ENCODE measurements around the gene DENND2A.

DNA sequence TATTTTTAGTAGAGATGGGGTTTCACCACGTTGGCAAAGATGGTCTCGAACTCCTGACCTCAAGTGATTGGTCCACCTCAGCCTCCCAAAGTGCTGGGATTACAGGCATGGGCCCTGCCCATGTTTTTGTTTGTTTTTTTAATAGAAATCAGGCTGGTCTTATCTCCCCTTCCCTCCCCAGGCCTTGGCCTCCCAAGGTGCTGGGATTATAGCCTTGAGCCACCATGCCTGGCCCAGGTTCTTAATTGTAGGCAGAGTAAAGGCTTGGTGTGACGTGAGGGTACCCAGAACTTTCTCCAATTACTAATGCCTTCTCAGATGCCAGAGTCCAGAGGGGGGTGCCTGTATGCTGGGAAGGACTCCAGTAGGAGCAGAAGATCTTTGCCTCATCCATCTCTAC is 156.1 kb downstream of the DENND2A start:
- TF ChIP-seq, protein P1, sequence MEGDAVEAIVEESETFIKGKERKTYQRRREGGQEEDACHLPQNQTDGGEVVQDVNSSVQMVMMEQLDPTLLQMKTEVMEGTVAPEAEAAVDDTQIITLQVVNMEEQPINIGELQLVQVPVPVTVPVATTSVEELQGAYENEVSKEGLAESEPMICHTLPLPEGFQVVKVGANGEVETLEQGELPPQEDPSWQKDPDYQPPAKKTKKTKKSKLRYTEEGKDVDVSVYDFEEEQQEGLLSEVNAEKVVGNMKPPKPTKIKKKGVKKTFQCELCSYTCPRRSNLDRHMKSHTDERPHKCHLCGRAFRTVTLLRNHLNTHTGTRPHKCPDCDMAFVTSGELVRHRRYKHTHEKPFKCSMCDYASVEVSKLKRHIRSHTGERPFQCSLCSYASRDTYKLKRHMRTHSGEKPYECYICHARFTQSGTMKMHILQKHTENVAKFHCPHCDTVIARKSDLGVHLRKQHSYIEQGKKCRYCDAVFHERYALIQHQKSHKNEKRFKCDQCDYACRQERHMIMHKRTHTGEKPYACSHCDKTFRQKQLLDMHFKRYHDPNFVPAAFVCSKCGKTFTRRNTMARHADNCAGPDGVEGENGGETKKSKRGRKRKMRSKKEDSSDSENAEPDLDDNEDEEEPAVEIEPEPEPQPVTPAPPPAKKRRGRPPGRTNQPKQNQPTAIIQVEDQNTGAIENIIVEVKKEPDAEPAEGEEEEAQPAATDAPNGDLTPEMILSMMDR (IDR thresholded peaks at IDR 0.05; ENCODE audit: insufficient read depth, low read length): no peak
- TF ChIP-seq POLR2AphosphoS5 (IDR thresholded peaks at IDR 0.05; ENCODE audit: low read depth): no peak
- TF ChIP-seq, protein P2, sequence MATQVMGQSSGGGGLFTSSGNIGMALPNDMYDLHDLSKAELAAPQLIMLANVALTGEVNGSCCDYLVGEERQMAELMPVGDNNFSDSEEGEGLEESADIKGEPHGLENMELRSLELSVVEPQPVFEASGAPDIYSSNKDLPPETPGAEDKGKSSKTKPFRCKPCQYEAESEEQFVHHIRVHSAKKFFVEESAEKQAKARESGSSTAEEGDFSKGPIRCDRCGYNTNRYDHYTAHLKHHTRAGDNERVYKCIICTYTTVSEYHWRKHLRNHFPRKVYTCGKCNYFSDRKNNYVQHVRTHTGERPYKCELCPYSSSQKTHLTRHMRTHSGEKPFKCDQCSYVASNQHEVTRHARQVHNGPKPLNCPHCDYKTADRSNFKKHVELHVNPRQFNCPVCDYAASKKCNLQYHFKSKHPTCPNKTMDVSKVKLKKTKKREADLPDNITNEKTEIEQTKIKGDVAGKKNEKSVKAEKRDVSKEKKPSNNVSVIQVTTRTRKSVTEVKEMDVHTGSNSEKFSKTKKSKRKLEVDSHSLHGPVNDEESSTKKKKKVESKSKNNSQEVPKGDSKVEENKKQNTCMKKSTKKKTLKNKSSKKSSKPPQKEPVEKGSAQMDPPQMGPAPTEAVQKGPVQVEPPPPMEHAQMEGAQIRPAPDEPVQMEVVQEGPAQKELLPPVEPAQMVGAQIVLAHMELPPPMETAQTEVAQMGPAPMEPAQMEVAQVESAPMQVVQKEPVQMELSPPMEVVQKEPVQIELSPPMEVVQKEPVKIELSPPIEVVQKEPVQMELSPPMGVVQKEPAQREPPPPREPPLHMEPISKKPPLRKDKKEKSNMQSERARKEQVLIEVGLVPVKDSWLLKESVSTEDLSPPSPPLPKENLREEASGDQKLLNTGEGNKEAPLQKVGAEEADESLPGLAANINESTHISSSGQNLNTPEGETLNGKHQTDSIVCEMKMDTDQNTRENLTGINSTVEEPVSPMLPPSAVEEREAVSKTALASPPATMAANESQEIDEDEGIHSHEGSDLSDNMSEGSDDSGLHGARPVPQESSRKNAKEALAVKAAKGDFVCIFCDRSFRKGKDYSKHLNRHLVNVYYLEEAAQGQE (IDR thresholded peaks at IDR 0.05; ENCODE audit: insufficient replicate concordance, low read depth): no peak
- TF ChIP-seq SPI1 (IDR thresholded peaks at IDR 0.05; ENCODE audit: borderline replicate concordance, low read depth): no peak
- no peak for TF ChIP-seq GABPA (IDR thresholded peaks at IDR 0.05; ENCODE audit: low read depth)

Data from HL-60 (cell line).